Activated T-helper 1 cell treated with anti-CD3 and anti-CD28 coated beads, Interleukin-2, amount 50 U/mL, for 16 hours (primary cell): ENCODE results near the gene DCHS2.
"Not testable (repeated sequence)": the region's sequence is repeated elsewhere in the genome, so short reads cannot be mapped to it uniquely, and the experiment has no call there.

ENCODE experiments used
- DNase-seq, 2 donors: peaks; one replicate each; pipeline ENCODE4 v3.0.0-alpha.2; 2020; ENCODE audit warnings: low read depth in 1 of 2, low spot score in 1 of 2

The DCHS2 gene

DNA sequence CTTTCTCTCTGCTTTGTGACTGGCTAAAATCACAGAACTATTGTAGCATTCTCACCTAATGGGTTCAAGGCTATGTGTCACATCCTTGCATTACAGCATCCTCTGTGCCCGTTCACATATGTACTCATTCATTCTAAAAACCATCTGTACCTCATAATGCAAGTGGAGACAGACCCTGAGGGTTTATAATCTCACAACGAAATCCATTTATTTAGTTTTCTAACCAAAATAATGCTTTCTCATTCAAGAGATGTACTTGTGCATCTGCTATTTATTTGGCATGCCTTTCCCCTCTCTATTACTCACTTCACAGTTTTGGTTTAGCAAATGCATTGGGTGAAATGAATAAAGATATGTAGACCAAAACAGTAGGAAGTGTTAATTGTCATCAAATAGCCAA is 261.5 kb downstream of the DCHS2 start:
- no peak for DNase-seq

DNA sequence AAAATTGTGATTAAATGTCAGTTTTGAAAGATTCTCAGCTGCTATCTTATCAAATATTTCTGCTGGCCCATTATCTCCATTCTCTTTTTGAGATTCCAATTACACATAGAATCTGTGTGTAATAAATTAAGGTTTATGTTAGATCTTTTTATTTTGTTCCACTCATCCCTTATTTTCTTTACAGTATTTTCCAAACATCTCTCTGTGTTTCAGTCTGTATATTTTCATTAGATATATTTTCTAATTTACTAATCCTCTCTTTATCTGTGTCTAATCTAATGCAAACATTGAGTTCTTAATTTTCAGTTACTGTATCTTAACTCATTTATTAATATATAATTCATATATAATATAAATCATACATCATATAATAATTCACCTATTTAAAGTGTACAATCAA is 268.7 kb downstream of the DCHS2 start:
- DNase-seq, result no peak

DNA sequence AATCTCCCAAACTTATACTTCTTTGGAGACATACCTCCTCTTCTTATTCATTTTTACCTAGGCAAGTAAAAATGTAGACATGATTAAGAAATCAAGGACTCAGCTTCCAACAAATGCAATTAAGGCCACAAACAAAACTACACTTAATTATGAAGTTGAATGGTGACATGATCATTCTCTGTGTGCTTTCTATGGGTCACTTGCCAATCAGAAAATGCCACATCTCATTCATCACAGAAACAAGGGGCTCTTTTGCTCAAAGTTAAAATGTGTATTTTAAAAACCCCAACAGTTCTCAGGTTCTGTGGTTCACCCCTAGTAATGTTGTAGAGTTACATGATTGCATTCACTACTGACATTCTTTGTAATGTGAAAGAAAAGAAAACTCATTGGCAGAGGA is 273.5 kb downstream of the DCHS2 start:
- DNase-seq, result no peak

DNA sequence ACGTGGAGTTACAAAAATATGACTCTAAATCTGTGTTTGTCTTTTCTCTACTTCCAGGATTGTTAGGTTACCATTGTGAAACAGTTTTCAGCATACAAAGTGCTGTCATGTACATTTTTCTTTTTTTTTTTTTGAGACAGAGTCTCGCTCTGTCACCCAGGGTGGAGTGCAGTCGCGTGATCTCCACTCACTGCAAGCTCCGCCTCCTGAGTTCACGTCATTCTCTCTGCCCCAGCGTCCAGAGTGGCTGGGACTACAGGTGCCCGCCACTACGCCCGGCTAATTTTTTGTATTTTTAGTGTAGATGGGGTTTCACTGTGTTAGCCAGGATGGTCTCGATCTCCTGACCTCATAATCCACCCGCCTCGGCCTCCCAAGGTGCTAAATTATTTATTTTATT is 274.2 kb downstream of the DCHS2 start:
- DNase-seq, result not testable (repeated sequence)

DNA sequence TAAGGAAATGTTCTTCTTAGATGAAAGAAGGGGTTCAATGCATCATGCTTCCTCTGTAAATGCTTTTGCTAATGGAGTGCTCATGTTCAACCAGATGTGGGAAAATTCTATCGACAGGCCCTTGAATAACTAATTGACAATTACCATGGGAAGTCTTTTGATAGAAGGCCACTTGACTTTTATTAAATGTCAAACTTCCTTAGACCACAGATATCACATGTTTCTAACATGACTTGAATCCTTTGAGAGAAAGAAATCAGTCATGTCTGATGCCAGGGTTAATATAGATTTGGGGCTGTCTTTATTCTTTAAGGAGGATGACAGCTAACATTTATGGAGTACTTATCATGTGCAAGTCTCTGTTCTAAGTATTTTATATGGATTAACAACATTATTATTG is 280.1 kb downstream of the DCHS2 start:
- no peak for DNase-seq

DNA sequence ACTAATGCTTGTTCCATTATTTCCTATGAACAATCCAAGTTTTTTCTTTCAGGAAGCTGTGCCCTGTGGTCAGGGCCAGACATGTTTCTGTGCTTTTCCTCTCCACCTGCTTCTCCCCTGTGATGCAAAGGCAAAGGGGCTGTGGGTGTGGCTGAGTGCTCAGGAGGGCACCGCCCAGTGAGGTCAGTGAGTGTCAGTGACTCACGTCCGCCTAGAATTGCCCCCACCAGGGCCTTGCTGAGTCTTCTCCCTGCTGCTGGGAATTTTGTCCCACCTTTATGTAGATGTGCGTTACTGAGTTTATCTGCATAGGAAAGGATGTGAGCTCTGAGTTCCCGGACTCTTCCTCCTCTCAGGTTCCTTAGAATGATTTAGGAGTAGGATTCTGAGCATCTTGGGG is 283.2 kb downstream of the DCHS2 start:
- DNase-seq, result no peak

DNA sequence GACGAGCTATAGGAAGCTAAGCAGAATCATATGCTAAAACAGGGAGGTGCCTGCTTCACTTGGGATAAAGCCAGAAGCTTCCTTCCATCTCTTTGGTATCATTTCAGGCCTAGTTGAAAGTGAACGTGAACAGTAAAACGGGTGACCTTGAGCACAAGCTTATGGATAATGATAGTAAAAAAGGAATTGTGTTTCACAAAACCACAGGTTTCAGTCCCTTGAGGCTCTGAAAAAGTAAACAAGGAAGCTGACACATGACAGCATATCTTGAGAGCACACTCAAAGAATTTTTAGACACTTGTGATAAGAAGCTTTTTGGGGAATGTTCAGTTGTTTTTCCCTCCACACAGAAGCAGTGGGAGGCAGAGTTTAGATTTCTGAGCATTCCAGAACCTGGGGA is 286.1 kb downstream of the DCHS2 start:
- no peak for DNase-seq

DNA sequence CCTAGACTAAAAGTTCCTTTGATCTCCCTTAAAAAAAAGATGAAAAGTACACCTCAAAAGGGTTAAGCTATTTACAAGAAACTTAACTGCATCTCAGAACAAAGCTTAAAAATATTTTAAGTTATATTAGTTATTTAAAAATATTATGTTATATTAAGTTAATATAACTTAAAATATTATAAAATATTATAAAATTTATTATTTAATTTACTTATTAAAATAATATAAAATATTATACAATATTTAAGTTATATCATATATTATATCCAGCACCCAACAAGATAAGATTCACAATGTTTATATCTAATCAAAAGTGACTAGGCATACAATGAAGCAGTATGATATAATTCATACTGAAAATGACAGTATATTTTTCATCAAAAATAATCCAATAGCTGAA is 296.9 kb downstream of the DCHS2 start:
- no peak for DNase-seq

DNA sequence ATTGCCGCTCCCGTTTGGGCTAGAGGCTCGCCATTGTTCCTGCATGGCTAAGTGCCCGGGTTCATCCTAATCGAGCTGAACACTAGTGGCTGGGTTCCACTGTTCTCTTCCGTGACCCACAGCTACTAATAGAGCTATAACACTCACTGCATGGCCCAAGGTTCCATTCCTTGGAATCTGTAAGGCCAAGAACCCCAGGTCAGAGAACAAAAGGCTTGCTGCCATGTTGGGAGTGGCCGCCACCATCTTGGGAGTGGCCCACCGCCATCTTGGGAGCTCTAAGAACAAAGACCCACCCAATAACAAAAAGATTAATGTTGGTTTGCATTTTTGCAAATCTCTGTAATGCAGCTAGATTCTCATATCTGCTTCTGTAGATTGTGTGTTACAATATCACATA is 299.0 kb downstream of the DCHS2 start:
- DNase-seq, result no peak

DNA sequence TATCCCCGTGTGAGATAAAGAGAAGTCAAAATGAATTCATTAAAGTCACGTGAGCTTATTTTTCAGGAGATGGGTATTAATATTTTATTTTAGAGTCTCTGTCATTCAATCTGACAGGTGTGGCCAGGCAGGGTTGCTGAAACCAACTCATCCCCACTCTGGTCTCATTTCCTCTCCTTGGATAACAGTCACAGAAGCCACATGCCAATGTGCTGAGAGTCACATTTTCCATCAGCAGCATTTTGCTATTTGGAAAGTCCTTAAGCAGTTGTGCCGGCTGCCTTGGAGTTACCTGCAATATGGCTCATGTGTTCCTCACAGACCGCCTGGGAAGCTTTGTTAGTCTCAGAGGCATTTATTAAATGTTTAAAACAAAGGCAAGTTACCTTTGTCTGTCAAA is 302.3 kb downstream of the DCHS2 start:
- no peak for DNase-seq

DNA sequence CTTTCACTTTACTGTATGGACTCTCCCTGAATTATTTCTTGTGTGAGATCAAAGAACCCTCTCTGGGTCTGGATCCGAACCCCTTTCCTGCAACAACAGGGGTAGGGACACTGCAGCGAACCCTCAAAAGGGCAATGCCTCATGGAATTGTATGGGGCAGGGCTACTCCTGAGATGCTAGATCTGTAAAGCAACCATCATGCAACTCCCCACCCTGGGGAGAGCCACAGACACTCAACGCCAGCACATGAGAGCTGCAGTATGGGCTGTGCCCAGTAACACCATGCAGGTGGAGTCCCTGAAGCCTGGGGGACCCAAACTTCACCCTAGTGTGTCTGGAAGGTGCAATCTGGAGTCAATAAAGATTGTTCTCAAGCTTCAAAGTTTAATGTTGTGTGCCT is 304.7 kb downstream of the DCHS2 start:
- no peak for DNase-seq

DNA sequence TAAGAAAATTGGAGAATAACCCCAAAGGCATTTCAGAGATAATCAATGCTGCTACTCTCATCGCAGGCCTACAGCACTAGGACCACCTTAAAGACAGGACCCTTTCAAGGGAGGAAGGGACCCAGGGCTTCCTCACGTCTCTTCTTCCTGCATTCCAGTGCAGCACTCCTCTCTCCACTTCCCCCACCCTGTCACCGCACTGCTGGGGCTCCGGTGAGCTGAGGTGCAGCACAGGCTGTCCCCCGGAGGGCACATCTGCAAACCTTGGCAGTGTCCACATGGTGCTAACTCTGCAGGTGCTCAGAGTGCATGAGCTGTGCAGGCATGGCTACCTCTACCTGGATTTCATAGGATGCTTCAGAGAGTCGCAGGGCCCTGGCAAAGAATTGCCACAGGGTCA is 305.6 kb downstream of the DCHS2 start:
- DNase-seq, result no peak

DNA sequence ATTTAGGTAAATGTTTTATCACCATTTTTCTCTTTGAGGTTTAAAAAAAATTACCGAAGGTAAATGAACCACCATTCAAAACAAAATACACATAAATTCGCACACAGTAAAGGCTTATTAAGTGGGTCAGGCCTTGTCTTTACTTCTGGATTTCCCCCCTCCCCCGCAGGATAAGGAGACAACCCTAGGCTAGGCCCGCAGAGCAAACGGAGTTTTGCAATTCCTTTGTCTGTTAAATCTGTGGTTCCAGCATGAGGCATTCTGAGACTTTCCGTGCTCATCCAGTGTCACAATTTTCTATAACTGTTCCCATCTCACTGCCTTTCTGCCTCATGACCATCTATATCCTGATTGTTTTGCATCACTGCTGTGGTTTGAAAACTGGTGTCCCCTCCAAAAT is 307.4 kb downstream of the DCHS2 start:
- no peak for DNase-seq

DNA sequence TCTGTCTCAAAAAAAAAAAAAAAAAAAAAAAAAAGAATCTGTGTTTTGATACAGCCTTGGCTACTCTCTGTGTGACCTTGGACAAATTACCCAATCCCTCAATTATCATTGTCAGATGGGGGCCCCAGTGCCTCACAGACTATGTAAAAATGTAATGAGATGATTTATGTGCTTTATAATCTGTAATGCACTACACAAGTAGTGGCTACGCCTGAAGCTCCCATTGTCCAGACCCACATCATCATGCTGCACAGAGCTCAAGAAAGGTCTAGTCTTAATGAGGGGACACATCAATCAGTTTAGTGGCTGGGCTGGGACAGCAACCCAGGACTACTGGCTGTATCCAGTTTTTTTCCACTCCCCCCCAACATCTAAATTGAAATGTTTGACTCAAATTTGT is 308.3 kb downstream of the DCHS2 start:
- DNase-seq, result no peak
